SU-DHL-6 (cell line): Measurements from ENCODE around the gene TM9SF1.

Source experiments
- H2AFZ ChIP-seq: fragments of 200-600 bp; sonication (generic); 2 replicates; pipeline ENCODE4 v1.6.1; 2014; ENCODE audit warnings: low read depth, mild to moderate bottlenecking, moderate library complexity, mixed read lengths, antibody characterized with exemption, low read length; ENCODE audit not compliant: severe bottlenecking
- H3F3A ChIP-seq: fragments of 200-600 bp; shearing (Covaris generic); 2 replicates; pipeline ENCODE4 v1.6.0; 2016; ENCODE audit warnings: antibody characterized with exemption, mild to moderate bottlenecking; ENCODE audit not compliant: insufficient read depth
- H3K27ac ChIP-seq: fragments of 200-600 bp; sonication (generic); 2 replicates; pipeline ENCODE4 v1.5.1; 2016; ENCODE audit warnings: low read depth, mild to moderate bottlenecking, low read length, moderate library complexity, mixed read lengths
- H3K27me3 ChIP-seq: fragments of 200-600 bp; sonication (generic), shearing (Covaris generic); 2 replicates; pipeline ENCODE4 v1.6.0; 2014; ENCODE audit warnings: mild to moderate bottlenecking, low read length
- H3K36me3 ChIP-seq: fragments of 200-600 bp; sonication (generic); 2 replicates; pipeline ENCODE4 v1.6.1; 2014; ENCODE audit warnings: mild to moderate bottlenecking, low read length, mixed read lengths
- H3K4me2 ChIP-seq: fragments of 300-600, 200-600 bp; shearing (Covaris generic), sonication (generic); 2 replicates; pipeline ENCODE4 v1.6.0; 2014; ENCODE audit warnings: low read length, low read depth, mild to moderate bottlenecking; ENCODE audit not compliant: poor library complexity, severe bottlenecking
- H3K4me3 ChIP-seq: fragments of 200-600 bp; sonication (generic); 2 replicates; pipeline ENCODE4 v1.5.1; 2014; ENCODE audit warnings: antibody characterized with exemption, low read length, mild to moderate bottlenecking, mixed read lengths; ENCODE audit not compliant: insufficient read depth, poor library complexity, severe bottlenecking
- H3K79me2 ChIP-seq: fragments of 200-600 bp; sonication (generic); 2 replicates; pipeline ENCODE4 v1.6.1; 2014; ENCODE audit warnings: mild to moderate bottlenecking, low read length, moderate library complexity; ENCODE audit not compliant: insufficient read depth
- H3K9ac ChIP-seq: fragments of 200-600 bp; sonication (generic); 2 replicates; pipeline ENCODE4 v1.7.0; 2014; ENCODE audit warnings: mild to moderate bottlenecking, low read length
- H3K9me2 ChIP-seq: fragments of 200-600 bp; sonication (generic); replicated peaks from 2 replicates; pipeline ENCODE4 v1.6.1; 2014; ENCODE audit warnings: low read length; ENCODE audit not compliant: insufficient read depth
- H3K9me3 ChIP-seq: fragments of 200-600 bp; sonication (generic); 2 replicates; pipeline ENCODE4 v1.6.1; 2014; ENCODE audit warnings: low read length, mixed read lengths; ENCODE audit not compliant: insufficient read depth
- H4K20me1 ChIP-seq: fragments of 200-600 bp; sonication (generic); 2 replicates; pipeline ENCODE4 v1.6.1; 2014; ENCODE audit warnings: low read depth, mild to moderate bottlenecking, antibody characterized with exemption, low read length, moderate library complexity, mixed read lengths
- EZH2phosphoT487 ChIP-seq: fragments of 200-600 bp; sonication (generic), shearing (Covaris generic); conservative IDR thresholded peaks from 2 replicates; pipeline ENCODE4 v1.6.1; 2018; ENCODE audit warnings: mild to moderate bottlenecking, antibody characterized with exemption, low read length, moderate library complexity, mixed read lengths
- TF ChIP-seq, protein P1 (sequence below): fragments of 200-600 bp; sonication (generic); IDR thresholded peaks from one replicate; pipeline ENCODE4 v1.5.1; 2017; ENCODE audit warnings: antibody characterized with exemption, mild to moderate bottlenecking, low read length, moderate library complexity; ENCODE audit not compliant: insufficient read depth, poor library complexity, severe bottlenecking

TM9SF1 gene

DNA sequence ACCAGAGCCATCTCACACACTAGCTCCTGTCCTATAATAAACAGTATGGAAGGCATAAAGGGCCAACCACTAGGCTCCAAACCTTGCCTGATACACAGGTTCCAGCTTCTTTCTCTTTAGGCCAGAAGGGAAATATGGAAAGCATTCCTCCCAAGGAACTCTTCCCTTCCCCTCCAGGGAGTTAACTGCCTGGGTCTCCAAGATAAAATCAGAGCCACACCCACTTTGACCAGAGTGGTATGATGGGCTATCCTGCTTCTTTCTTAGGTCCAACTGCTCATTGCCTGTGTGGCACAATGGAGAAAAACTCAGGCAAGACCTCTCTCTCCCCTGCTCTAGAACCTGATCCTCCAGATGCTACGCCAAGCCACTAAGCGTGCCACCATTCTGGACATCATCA is 12.4 kb upstream of the TM9SF1 start:
- no peak overlapping the region for H3K9ac ChIP-seq
- peaks cover 6% of the 10 kb centered on the region; the same call in 1 of the 2 replicates for H3F3A ChIP-seq
- H2AFZ ChIP-seq = no peak overlapping the region
- H3K4me3 ChIP-seq = no peak overlapping the region
- no peaks in the 10 kb centered on the region for H3K79me2 ChIP-seq
- H3K27ac ChIP-seq = no peak overlapping the region
- no peaks in the 10 kb centered on the region for H3K9me2 ChIP-seq
- H3K9me3 ChIP-seq = no peaks in the 10 kb centered on the region
- H3K27me3 ChIP-seq = no peaks in the 10 kb centered on the region
- H3K36me3 ChIP-seq = no peaks in the 10 kb centered on the region
- no peak overlapping the region for H3K4me2 ChIP-seq
- TF ChIP-seq, protein P1, sequence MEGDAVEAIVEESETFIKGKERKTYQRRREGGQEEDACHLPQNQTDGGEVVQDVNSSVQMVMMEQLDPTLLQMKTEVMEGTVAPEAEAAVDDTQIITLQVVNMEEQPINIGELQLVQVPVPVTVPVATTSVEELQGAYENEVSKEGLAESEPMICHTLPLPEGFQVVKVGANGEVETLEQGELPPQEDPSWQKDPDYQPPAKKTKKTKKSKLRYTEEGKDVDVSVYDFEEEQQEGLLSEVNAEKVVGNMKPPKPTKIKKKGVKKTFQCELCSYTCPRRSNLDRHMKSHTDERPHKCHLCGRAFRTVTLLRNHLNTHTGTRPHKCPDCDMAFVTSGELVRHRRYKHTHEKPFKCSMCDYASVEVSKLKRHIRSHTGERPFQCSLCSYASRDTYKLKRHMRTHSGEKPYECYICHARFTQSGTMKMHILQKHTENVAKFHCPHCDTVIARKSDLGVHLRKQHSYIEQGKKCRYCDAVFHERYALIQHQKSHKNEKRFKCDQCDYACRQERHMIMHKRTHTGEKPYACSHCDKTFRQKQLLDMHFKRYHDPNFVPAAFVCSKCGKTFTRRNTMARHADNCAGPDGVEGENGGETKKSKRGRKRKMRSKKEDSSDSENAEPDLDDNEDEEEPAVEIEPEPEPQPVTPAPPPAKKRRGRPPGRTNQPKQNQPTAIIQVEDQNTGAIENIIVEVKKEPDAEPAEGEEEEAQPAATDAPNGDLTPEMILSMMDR = no peak
- no peak for TF ChIP-seq EZH2phosphoT487
- no peaks in the 10 kb centered on the region for H4K20me1 ChIP-seq

DNA sequence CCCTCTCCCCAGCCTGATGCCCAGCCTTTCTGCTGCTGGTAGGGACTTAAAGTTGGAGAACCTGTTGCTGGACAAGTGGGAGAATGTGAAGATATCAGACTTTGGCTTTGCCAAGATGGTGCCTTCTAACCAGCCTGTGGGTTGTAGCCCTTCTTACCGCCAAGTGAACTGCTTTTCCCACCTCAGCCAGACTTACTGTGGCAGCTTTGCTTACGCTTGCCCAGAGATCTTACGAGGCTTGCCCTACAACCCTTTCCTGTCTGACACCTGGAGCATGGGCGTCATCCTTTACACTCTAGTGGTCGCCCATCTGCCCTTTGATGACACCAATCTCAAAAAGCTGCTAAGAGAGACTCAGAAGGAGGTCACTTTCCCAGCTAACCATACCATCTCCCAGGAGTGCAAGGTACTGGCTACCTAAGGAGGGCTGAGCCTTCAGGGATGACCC is 11.9 kb upstream of the TM9SF1 start:
- Histone ChIP-seq H3K4me3 (no peak overlapping the region), H3K27me3 (no peaks in the 10 kb centered on the region), H3K9ac (no peak overlapping the region), H3K4me2 (no peak overlapping the region), H3F3A (peaks cover 6% of the 10 kb centered on the region; the same call in 1 of the 2 replicates), H4K20me1 (no peaks in the 10 kb centered on the region), H3K79me2 (no peaks in the 10 kb centered on the region), H3K27ac (no peak overlapping the region), H2AFZ (no peak overlapping the region), H3K36me3 (no peaks in the 10 kb centered on the region), H3K9me2 (no peaks in the 10 kb centered on the region), H3K9me3 (no peaks in the 10 kb centered on the region)
- no peak for TF ChIP-seq EZH2phosphoT487
- TF ChIP-seq, protein P1 = no peak

DNA sequence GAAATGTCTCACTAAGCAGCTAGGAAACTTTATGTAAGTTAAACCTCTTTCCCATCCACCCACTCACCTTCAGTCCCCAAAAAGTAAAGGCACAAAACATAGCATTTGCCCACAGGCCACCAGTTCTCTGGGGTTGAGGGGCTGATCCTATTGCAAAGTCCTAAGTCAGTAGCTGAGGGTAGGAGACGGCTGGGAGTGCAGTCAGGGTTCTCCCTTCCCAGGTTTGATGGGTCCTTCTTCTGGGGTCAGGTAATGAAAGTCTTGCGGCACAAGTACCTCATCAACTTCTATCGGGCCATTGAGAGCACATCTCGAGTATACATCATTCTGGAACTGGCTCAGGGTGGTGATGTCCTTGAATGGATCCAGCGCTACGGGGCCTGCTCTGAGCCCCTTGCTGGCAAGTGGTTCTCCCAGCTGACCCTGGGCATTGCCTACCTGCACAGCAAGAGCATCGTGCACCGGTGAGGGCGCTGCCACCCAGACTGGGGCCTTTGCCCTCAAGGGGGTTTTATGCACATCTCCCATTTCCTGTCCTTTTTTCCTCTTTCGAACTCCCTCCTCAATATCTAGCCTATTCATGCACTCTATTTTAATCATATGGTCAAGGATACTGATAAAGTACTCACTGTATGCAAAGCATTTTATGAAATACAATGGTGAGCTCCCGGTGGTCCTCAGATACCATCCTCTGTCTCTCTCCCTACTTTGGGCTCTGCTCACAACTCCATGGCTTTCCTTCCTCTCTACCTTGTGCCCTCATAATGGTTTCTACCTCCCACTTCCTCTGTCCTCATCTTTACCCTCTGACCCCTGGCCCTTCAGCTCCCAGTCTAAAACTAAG is 11.2 kb upstream of the TM9SF1 start:
- H3K27me3 ChIP-seq = no peaks in the 10 kb centered on the region
- H3K9ac ChIP-seq = no peak overlapping the region
- no peak overlapping the region for H3K4me3 ChIP-seq
- no peak overlapping the region for H2AFZ ChIP-seq
- no peak for TF ChIP-seq EZH2phosphoT487
- TF ChIP-seq, protein P1 = no peak
- peaks cover under 1% of the 10 kb centered on the region; the same call in 1 of the 2 replicates for H3K36me3 ChIP-seq
- no peaks in the 10 kb centered on the region for H4K20me1 ChIP-seq
- peaks cover 6% of the 10 kb centered on the region; the same call in 1 of the 2 replicates for H3F3A ChIP-seq
- H3K9me2 ChIP-seq = no peaks in the 10 kb centered on the region
- H3K4me2 ChIP-seq = no peak overlapping the region
- H3K9me3 ChIP-seq = no peaks in the 10 kb centered on the region
- H3K79me2 ChIP-seq = no peaks in the 10 kb centered on the region
- no peak overlapping the region for H3K27ac ChIP-seq
